HG03045 (cell line): ENCODE results near the gene UPB1.

ENCODE experiments used
- ATAC-seq: cut with Tn5 transposase; IDR thresholded peaks from one replicate; pipeline ENCODE4 v1.9.1; 2021; ENCODE audit warnings: mild to moderate bottlenecking, moderate library complexity; ENCODE audit not compliant: unreplicated experiment

The UPB1 gene

GRCh38 chr22:24559471-24559870, 64.3 kb downstream of the UPB1 start:
- no peak for ATAC-seq

DNA sequence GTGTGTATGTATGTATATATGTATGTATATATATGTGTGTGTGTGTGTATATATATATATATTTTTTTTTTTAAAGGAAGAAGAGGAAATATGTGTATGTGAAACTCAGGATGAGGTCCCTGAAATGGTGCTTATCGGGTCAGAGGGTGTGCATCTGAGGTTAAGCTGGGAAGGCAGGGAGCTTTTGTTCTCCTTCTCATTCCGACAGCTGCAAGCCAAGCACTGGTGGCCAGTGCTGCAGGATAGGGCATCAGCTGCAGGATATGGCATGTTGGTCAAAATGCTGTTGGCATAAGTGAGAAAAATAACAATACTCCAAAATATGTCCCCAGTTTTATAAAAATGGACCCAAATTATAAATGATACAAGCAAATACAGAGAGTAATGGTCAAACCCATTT, 68.1 kb downstream of the UPB1 start:
- ATAC-seq = no peak

- ATAC-seq = no peak
Measured at GRCh38 chr22:24564376-24565058, 69.4 kb downstream of the UPB1 start.

DNA sequence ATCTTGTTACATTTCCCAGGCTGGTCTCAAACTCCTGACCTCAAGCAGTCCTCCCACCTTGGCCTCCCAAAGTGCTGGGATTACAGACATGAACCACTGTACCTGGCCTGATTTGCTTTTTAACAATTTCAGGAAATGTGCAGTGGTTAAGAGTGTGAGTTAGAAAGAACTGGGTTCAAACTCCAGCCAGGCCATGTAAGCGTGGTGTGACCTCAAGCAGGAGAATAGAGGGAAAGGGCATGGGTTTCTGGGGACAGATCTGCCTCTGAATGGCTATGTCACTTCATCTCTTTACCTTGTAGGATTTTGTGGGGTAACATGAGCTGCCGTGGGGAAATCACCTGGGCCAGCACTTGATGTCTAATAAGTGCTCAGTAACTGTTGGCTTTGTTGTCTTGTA, 69.9 kb downstream of the UPB1 start:
- ATAC-seq = no peak

- ATAC-seq = no peak
Measured at GRCh38 chr22:24566899-24567511, 71.9 kb downstream of the UPB1 start.

DNA sequence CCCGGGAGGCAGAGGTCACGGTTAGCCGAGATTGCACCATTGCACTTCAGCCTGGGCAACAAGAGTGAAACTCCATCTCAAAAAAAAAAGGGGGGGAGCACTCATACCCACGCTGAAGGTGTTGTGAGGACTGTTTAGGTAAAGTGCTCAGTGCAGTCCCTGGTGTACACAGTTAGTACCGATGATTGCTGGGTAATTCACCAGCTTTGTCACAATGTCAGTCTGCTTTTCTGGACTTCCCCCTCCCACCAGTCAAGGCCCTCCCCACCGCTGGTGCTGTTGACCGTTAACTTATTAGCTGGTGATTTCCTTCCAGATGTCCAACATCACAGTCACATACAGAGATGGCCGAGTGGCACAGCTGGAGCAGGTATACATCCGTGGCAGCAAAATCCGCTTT, 72.5 kb downstream of the UPB1 start:
- no peak for ATAC-seq

DNA sequence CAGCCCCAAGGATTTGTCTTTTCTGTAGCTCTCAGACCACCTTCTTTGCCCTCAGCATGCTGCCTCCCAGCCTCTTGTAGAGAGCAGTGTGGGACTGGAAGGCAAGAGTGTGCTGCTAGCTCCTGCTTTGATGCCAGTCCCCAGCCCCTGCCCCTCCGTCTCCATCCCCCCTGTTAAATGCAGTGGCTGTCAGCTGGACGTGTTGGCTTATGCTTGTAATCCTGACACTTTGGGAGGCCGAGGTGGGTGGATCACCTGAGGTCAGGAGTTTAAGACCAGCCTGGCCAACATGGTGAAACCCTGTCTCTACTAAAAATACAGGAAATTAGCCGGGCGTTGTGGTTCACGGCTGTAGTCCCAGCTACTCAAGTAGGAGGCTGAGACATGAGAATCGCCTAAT, 76.1 kb downstream of the UPB1 start:
- no peak for ATAC-seq

DNA sequence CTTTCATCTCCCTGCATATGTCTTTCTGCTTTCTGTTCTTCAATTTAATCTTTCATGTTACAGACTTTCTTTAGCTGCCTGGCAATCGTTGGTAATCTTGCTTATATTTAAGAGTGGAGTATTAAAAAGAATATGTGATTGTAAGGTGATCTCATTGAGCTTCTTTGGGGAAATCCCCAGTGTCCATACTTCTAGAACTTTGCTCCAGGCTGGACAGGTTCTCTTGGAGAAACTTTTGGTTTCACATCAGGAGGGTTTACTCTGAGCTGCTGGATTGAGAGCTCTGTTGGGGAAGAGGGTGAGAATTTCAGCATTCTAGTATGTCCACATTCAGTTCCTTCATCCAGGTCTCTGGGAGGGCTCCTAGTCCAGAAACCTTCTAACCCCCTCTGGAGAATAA, 81.6 kb downstream of the UPB1 start:
- ATAC-seq = no peak
